NCI-H2171 treated with DMSO at 0.1 percent for 48 hours (cell line): ENCODE data around the gene KLHL29.

Experiments used
- DNase-seq: peaks from one replicate; lab custom pipeline; 2025; lab: John Stamatoyannopoulos, UW

KLHL29 gene

GRCh38 chr2:23449413-23449812 lies 64.4 kb downstream of the KLHL29 start:
- no peak for DNase-seq

- no peak for DNase-seq
Observed at GRCh38 chr2:23449831-23450331, 64.9 kb downstream of the KLHL29 start.

GRCh38 chr2:23452372-23452771 lies 67.4 kb downstream of the KLHL29 start:
- DNase-seq, result peak; percentile 43

GRCh38 chr2:23452853-23453420 lies 68.0 kb downstream of the KLHL29 start:
- no peak for DNase-seq

GRCh38 chr2:23453432-23453831 lies 68.5 kb downstream of the KLHL29 start:
- DNase-seq, result no peak

GRCh38 chr2:23453836-23454460 lies 69.0 kb downstream of the KLHL29 start:
- no peak for DNase-seq

- peak; percentile 43 for DNase-seq
Observed at GRCh38 chr2:23454501-23455120, 69.6 kb downstream of the KLHL29 start.

- no peak for DNase-seq
Observed at GRCh38 chr2:23456396-23456795, 71.4 kb downstream of the KLHL29 start.

GRCh38 chr2:23456881-23457760 lies 72.1 kb downstream of the KLHL29 start:
- DNase-seq, result no peak

- DNase-seq, result no peak
Observed at GRCh38 chr2:23457990-23458682, 73.2 kb downstream of the KLHL29 start.

- DNase-seq, result no peak
Observed at GRCh38 chr2:23459032-23459431, 74.1 kb downstream of the KLHL29 start.

- peak; percentile 16 for DNase-seq
Observed at GRCh38 chr2:23460228-23460627, 75.2 kb downstream of the KLHL29 start.

- DNase-seq, result no peak
Observed at GRCh38 chr2:23460993-23461392, 76.0 kb downstream of the KLHL29 start.

GRCh38 chr2:23464156-23464555 lies 79.2 kb downstream of the KLHL29 start:
- DNase-seq, result no peak

GRCh38 chr2:23464905-23465537 lies 80.0 kb downstream of the KLHL29 start:
- no peak for DNase-seq

GRCh38 chr2:23465936-23466335 lies 81.0 kb downstream of the KLHL29 start:
- DNase-seq, result no peak

- DNase-seq, result no peak
Observed at GRCh38 chr2:23467618-23468017, 82.6 kb downstream of the KLHL29 start.

- DNase-seq, result no peak
Observed at GRCh38 chr2:23468474-23469141, 83.6 kb downstream of the KLHL29 start.

GRCh38 chr2:23469142-23469540 lies 84.2 kb downstream of the KLHL29 start:
- no peak for DNase-seq

- DNase-seq, result no peak
Observed at GRCh38 chr2:23475036-23475435, 90.1 kb downstream of the KLHL29 start.

- no peak for DNase-seq
Observed at GRCh38 chr2:23475473-23475872, 90.5 kb downstream of the KLHL29 start.
